Measurements from ENCODE around the gene P2RX2. TPM values are rescaled to one million over a fixed set of nuclear protein-coding genes. Genes with fewer than 3 reads are reported as not detected.

The P2RX2 gene
- total RNA-seq (not detected in 2 replicates), polyA plus RNA-seq (not detected in 2 replicates)

DNA sequence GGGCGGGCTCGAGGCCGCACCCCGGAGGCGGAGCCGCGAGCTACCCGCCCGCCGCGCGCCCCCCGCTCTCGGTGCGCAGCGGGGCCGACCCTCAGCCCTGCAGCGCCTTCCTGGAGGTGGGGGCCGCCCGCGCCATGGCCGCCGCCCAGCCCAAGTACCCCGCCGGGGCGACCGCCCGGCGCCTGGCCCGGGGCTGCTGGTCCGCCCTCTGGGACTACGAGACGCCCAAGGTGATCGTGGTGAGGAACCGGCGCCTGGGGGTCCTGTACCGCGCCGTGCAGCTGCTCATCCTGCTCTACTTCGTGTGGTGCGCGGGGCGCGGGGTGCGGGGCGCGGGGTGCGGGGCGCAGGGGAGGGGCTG lies at the start of gene P2RX2:
Gene P2RX2 (plus strand): TSS at position 94 of the 361 bp plus-strand sequence. CDS start 41 bp downstream, at position 135.
- no peak for DNase-seq (ENCODE audit: low read depth in 1 of 2, low spot score in 1 of 2)
- Histone ChIP-seq H3K4me1 (ENCODE audit: low read depth) (no peaks in the 10 kb centered on the region), H3K27ac (no peak within 1 kb of the TSS), H3K4me3 (peak within 1 kb of the TSS; percentile 21), H3K9me3 (ENCODE audit: low read depth) (no peaks in the 10 kb centered on the region), H3K36me3 (no peaks in the 10 kb centered on the region), H3K27me3 (peaks cover 62% of the 10 kb centered on the region)
- TF ChIP-seq, protein P1, sequence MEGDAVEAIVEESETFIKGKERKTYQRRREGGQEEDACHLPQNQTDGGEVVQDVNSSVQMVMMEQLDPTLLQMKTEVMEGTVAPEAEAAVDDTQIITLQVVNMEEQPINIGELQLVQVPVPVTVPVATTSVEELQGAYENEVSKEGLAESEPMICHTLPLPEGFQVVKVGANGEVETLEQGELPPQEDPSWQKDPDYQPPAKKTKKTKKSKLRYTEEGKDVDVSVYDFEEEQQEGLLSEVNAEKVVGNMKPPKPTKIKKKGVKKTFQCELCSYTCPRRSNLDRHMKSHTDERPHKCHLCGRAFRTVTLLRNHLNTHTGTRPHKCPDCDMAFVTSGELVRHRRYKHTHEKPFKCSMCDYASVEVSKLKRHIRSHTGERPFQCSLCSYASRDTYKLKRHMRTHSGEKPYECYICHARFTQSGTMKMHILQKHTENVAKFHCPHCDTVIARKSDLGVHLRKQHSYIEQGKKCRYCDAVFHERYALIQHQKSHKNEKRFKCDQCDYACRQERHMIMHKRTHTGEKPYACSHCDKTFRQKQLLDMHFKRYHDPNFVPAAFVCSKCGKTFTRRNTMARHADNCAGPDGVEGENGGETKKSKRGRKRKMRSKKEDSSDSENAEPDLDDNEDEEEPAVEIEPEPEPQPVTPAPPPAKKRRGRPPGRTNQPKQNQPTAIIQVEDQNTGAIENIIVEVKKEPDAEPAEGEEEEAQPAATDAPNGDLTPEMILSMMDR (IDR thresholded peaks at IDR 0.05; ENCODE audit: low read depth, low read length) = no peak

DNA sequence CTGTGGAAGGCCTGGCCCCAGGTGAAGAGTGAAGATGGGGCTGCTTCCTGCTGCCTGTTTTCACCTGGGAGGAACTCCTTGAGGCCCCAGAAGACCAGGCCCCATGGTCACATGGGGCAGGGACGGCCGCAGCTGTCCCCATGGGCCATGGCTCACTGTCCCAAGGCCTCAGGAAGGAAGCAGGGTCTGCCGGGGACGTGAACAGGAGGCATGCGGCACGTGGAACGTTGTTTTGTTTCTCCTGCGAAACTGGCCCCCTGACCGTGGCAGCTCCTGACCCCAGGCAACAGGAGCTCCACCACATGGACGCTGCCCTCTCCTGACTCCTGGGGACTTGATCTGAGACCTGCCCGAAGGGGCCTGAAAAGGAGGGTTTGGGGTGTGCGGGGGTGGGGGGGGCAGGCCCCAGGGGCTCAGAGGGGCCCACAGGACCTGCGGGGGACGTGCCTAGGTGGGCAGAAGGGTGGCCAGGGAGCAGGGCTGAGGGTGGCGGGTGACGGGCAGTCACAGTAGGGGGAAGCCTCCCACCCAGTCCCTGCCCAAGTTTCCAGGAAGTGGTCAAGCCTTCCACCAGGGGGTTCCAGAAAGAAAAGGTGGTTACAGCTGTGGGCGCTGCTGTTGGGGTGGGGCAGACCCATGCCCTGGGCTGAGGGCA lies 49.6 kb upstream of the P2RX2 start:
- DNase-seq (ENCODE audit: low read depth in 1 of 2, low spot score in 1 of 2) = no peak
- no peak overlapping the region for H3K4me3 ChIP-seq
- no peaks in the 10 kb centered on the region for H3K4me1 ChIP-seq (ENCODE audit: low read depth)
- H3K27ac ChIP-seq = no peak overlapping the region
- peaks cover 3% of the 10 kb centered on the region for H3K36me3 ChIP-seq
- H3K27me3 ChIP-seq = no peaks in the 10 kb centered on the region
- TF ChIP-seq, protein P1 (IDR thresholded peaks at IDR 0.05; ENCODE audit: low read depth, low read length) = no peak
- no peaks in the 10 kb centered on the region for H3K9me3 ChIP-seq (ENCODE audit: low read depth)

GRCh38 chr12:132569856-132570480 lies 48.6 kb upstream of the P2RX2 start:
- no peak overlapping the region for H3K4me3 ChIP-seq
- H3K4me1 ChIP-seq (ENCODE audit: low read depth) = no peaks in the 10 kb centered on the region
- H3K27me3 ChIP-seq = no peaks in the 10 kb centered on the region
- no peak for DNase-seq (ENCODE audit: low read depth in 1 of 2, low spot score in 1 of 2)
- TF ChIP-seq, protein P1 (IDR thresholded peaks at IDR 0.05; ENCODE audit: low read depth, low read length) = no peak
- H3K36me3 ChIP-seq = peaks cover 10% of the 10 kb centered on the region
- no peaks in the 10 kb centered on the region for H3K9me3 ChIP-seq (ENCODE audit: low read depth)
- no peak overlapping the region for H3K27ac ChIP-seq

DNA sequence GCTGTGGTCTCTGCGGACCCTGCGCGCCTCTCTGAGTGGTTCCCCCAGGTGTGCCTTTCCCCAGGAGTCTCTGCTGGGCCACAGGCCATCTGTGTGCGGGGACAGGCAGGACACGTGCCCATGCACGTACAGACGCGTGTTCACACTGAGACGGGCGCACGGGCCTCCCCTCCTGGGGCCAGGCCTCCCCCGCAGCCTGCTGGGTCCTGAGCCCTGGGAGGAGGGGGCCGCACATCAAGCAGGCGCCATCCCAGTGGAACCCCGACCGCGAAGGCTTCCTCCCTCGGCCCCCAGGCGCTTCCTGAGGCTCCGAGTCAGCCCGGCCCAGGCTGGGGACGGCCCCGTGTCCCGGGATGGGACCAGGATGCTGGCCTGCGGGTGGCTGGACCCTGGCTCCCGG lies 47.9 kb upstream of the P2RX2 start:
- no peak for DNase-seq (ENCODE audit: low read depth in 1 of 2, low spot score in 1 of 2)
- Histone ChIP-seq H3K27ac (no peak overlapping the region), H3K4me1 (ENCODE audit: low read depth) (no peaks in the 10 kb centered on the region), H3K9me3 (ENCODE audit: low read depth) (no peaks in the 10 kb centered on the region), H3K36me3 (peaks cover 10% of the 10 kb centered on the region), H3K4me3 (no peak overlapping the region), H3K27me3 (no peaks in the 10 kb centered on the region)
- TF ChIP-seq, protein P1 (IDR thresholded peaks at IDR 0.05; ENCODE audit: low read depth, low read length) = no peak

DNA sequence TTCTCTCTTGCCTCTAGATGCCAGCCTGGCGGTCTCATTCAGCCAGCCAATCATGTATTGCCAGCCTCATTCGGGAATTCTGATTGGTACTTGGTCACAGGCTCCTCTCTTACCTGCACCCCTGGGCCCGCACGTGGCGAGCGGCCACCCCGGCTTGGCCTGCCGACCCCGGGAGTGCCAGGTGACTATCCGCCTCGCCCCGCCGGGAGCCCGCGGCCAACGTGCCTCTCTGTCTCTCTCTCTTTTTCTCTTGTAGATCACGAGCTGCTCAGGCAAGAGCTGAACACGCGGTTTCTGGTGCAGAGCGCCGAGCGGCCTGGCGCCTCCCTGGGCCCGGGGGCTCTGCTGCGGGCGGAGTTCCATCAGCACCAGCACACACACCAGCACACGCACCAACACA lies 47.5 kb upstream of the P2RX2 start:
- no peaks in the 10 kb centered on the region for H3K9me3 ChIP-seq (ENCODE audit: low read depth)
- DNase-seq (ENCODE audit: low read depth in 1 of 2, low spot score in 1 of 2) = no peak
- H3K36me3 ChIP-seq = peaks cover 10% of the 10 kb centered on the region
- H3K27ac ChIP-seq = no peak overlapping the region
- no peak overlapping the region for H3K4me3 ChIP-seq
- H3K4me1 ChIP-seq (ENCODE audit: low read depth) = no peaks in the 10 kb centered on the region
- H3K27me3 ChIP-seq = no peaks in the 10 kb centered on the region
- TF ChIP-seq, protein P1 (IDR thresholded peaks at IDR 0.05; ENCODE audit: low read depth, low read length) = no peak
